T-helper 22 cell (primary cell): ENCODE measurements around the gene LRRC8B.
"Not testable (repeated sequence)": the region's sequence is repeated elsewhere in the genome, so short reads cannot be mapped to it uniquely, and the experiment has no call there.

Source experiments
- DNase-seq: peaks from one replicate; pipeline ENCODE4 v3.0.0-alpha.2; 2020; ENCODE audit warnings: low read depth

The LRRC8B gene

GRCh38 chr1:89608984-89609725 is 84.5 kb downstream of the LRRC8B start:
- peak; percentile 58 for DNase-seq

GRCh38 chr1:89609781-89610456 is 85.3 kb downstream of the LRRC8B start:
- peak; percentile 40 for DNase-seq

GRCh38 chr1:89610457-89611011 is 85.9 kb downstream of the LRRC8B start:
- DNase-seq: peak; percentile 59

- no peak for DNase-seq
Observed at GRCh38 chr1:89611721-89612120, 87.1 kb downstream of the LRRC8B start.

DNA sequence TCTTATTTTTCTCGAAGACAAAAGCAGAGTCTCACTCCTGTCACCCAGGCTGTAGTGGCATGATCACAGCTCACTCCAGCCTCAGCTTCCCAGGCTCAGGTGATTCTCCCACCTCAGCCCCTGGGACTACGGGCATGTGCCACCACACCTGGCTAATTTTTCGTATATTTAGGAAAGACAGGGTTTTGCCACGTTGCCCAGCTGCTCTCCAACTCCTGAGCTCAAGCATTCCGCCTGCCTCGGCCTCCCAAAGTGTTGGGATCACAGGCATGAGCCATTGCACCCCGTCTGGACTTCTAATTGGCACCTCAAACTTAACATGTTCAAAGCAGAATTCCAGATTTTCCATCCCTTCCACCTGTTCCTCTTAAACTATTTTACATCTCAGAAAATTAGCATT is 89.3 kb downstream of the LRRC8B start:
- DNase-seq: no peak

DNA sequence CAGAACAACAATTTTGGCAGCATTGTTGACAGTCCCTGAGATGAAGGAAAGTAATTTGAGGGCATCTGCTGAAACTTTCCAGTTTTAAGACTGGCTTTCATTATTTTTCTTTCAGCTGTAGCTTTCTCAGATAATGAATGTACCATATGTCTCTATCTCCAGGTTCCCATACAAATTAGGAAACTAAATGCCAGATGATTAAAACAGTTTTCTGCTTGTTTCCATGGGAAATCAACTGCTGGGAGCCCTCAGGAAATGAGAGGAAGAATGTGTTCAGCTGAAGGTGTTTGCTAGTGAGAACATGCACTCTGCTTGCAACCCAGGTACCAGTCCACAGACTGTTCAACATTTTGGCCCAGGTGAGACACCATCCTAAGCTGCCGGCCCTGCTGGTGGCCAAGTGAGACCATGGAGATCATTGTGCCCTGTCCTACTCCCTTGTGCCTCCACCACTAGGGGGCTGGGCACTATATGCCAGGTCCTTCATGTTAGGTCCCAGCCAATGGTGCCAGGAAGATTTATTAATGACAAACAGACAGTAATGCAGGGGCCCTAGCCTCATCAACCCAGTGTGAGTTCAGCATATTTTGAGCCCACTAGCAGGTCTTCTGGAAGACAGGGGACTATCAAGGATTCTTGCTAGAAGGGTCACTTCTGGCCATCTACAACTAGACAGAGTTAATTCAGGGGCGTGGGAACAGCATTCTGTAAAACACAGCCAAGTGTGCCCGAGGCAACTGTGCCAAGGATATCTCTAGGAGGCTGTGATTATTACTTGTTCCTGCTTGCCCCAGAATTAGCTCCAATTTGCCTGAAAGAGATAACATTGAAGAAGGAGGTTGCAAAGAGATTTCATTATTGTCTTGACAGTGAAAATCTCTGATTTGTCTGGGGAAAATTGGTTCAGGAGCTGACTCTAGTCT is 91.3 kb downstream of the LRRC8B start:
- no peak for DNase-seq

- no peak for DNase-seq
Observed at GRCh38 chr1:89616844-89617627, 92.4 kb downstream of the LRRC8B start.

- no peak for DNase-seq
Observed at GRCh38 chr1:89620664-89621063, 96.0 kb downstream of the LRRC8B start.

GRCh38 chr1:89622895-89623294 is 98.3 kb downstream of the LRRC8B start:
- no peak for DNase-seq

DNA sequence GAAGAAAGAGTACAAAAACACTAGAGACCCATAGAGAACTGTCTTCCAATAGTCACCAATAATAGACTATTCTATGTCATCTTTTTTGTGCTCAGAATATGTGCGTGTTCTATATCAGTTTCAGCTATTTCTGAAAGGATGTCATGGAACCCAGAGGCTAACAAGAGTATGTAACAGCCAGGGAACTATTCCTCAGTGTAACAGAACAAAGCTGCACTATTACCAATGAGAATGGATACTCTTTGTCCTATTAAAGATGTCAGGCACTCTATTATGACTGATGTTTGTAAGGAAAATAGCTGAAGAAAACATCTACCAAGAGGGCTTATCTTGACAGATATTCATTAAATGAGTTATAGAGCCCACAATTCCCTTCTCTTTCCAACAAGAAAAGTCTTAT is 99.7 kb downstream of the LRRC8B start:
- no peak for DNase-seq

DNA sequence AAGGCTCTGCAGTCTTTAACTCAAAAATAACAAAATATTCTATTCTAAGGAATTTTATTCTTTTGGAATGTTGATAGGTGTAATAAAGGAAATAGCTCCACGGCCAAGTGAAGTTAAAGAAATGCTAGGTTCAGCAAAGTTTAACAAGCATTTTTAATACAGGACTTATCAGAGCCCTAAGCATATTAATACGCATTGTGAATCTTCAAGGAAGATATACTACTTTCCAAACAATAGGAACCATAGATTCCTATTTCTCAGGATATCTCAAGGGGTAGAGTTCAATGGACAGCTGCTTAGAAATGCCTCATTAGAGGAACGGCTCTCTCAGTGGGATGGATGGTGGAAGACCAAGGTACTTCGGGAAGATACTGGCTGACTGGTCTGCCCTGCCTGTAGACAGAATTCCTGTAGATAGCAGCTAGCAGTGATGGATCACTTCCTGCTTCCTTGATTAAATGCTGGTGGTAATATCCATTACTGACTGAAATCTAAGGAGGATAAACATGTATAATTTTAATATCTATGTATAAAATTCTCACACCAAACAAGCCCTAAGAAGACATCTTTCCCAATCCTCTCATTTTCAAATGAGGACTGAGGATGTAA is 100.2 kb downstream of the LRRC8B start:
- no peak for DNase-seq

- no peak for DNase-seq
Observed at GRCh38 chr1:89627596-89627962, 103.0 kb downstream of the LRRC8B start.

DNA sequence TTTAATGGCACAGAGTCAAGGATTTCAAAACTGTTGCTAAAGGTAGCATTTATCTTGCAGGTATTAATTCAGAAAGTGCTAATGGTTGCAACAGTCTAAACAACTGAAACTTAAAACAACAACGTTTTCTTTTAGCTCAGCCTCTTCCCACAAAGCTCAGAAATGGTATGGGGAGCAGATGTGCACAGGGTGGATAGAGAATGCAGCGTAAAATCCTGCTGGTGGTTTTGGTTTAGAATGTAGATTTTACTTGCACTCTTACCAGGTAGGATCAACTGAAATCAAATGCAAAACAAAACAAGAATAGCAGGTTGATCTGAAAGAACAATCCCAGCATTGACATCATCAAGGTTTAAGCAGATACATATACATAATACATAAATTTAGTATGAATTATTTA is 104.5 kb downstream of the LRRC8B start:
- DNase-seq: no peak

GRCh38 chr1:89629600-89629999 is 105.0 kb downstream of the LRRC8B start:
- DNase-seq: not testable (repeated sequence)

- no peak for DNase-seq
Observed at GRCh38 chr1:89630048-89630447, 105.4 kb downstream of the LRRC8B start.

- DNase-seq: no peak
Observed at GRCh38 chr1:89631816-89632656, 107.4 kb downstream of the LRRC8B start.

DNA sequence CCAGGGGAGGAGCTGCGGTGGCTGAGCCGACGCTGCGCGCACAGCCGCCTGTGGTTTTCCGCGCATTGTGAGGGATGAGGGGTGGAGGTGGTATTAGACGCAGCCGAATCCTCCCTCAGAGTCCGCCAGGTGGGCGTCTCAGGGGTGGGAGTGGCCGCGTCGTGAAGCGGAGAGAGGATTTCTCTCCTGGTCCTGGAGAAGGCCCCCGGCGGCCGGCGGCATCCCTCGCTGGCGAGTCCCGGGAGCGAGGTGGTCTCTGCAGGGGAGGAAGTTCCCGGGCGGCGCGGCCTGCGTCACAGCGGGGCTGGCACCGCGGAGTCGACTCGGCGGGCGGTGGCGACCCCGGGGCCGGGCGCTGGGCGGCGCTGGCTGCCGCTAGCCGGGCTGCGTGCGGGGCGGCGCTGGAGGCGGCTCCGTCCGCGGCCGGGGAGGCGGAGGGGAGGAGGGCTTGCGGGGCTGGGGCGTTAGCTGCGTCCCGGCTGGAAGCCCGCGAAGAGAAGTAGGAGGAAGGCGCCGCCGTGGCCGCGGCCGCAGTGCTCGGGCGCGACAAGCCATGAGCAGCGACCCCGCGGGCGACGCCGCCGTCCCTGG is 108.1 kb downstream of the LRRC8B start, which contains the start of gene LRRC8C:
LRRC8C (plus strand) TSS at position 464 of the 591 bp plus-strand sequence. CDS start 53,354 bp downstream, outside the sequence.
- peak; percentile 78 for DNase-seq

DNA sequence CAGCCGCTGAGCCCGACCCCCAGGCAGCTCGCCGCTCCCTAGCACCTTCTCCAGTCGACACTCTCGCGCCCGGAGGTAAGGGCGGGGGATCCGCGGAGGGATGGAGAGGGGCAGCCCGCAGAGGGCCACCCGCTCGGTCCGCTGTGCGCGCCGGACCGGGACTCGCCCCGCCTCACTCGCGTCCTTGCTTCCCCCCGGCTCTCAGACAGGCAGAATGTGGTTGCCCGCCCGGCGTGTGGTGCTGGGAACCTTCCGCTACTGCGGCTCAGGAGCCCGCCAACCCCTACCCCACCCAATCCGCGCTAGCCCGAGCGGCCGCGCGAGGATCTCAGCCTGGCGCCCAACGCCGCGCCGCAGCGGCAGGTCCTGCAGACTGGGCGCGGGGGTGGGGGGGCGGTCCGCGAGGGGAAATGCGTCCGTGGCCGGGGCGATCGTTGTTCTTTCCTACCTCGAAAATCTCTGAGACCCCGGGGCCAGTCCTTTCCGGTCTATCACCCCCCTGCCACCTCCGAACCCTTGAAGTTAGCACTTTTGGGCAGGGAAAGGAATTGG is 108.7 kb downstream of the LRRC8B start:
- DNase-seq: peak; percentile 49
